ENCODE results near the gene LHPP. TPM values are rescaled to one million over a fixed set of nuclear protein-coding genes. Genes with fewer than 3 reads are reported as not detected.

The LHPP gene
- total and polyA plus RNA-seq, 2 experiments from 2014 or later: 27.4 to 40.2 TPM

DNA sequence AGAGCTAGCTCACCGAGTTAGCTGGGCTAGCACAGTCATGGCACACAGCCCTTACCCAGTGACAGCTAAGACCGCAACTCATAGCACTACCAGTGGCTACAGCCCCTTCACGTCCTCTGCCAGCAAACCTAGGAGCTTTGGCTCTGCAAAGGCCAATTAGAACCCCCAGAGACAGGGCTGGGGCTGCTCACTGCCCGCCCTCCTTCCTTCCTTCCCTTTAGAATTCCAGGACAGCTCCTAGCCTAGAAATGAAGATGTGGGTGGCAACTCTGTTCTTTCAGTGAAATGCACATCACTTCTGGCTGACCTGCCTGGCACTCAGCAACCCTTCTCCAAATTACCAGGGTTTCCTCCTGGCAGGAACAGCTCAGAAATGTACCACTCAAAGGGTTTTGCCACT lies 182.6 kb downstream of the LHPP start:
- Histone ChIP-seq H3K27ac (ENCODE audit: low read depth) (no peak overlapping the region), H3K79me2 (replicated peaks; ENCODE audit: insufficient read depth) (no peaks in the 10 kb centered on the region), H3K4me3 (no peak overlapping the region), H3K4me1 (ENCODE audit: insufficient read depth) (no peaks in the 10 kb centered on the region), H3K4me2 (no peak overlapping the region), H3K36me3 (ENCODE audit: insufficient read depth) (no peaks in the 10 kb centered on the region), H3F3A (replicated peaks; ENCODE audit: low read depth) (no peaks in the 10 kb centered on the region), H3K9me2 (ENCODE audit: insufficient read depth) (no peaks in the 10 kb centered on the region), H4K20me1 (replicated peaks; ENCODE audit: insufficient read depth) (no peaks in the 10 kb centered on the region), H2AFZ (no peak overlapping the region), H3K27me3 (ENCODE audit: insufficient read depth) (no peaks in the 10 kb centered on the region)
- Mint-ChIP-seq H3K9me3 (no peaks in the 10 kb centered on the region; the same call in 2 of the 3 replicates), H3K27me3 (ENCODE audit: insufficient read depth, low read depth, poor library complexity) (peaks cover 5% of the 10 kb centered on the region), H3K27ac (peak overlapping the region; percentile 57; the same call in 1 of the 2 replicates), H3K36me3 (ENCODE audit: low read depth) (no peaks in the 10 kb centered on the region; the same call in 2 of the 3 replicates), H3K4me3 (no peak overlapping the region), H3K4me1 (peaks cover 19% of the 10 kb centered on the region)
- DNase-seq (ENCODE audit: low spot score) (no peak), ATAC-seq (no peak)
- TF ChIP-seq ETS1 (IDR thresholded peaks at IDR 0.05) (no peak), ZNF331 (CRISPR knock-in tag; IDR thresholded peaks at IDR 0.05; ENCODE audit: low read depth) (no peak), ZNF114 (CRISPR knock-in tag; IDR thresholded peaks at IDR 0.05) (no peak), STAT1 (IDR thresholded peaks at IDR 0.05; ENCODE audit: unreplicated experiment) (no peak), NANOG (IDR thresholded peaks at IDR 0.05; ENCODE audit: borderline replicate concordance) (no peak), REST (IDR thresholded peaks at IDR 0.05; ENCODE audit: unreplicated experiment) (no peak), EZH2phosphoT487 (IDR thresholded peaks at IDR 0.05; ENCODE audit: unreplicated experiment) (no peak), EZH2 (IDR thresholded peaks at IDR 0.05; ENCODE audit: low read depth, unreplicated experiment) (no peak), POLR2AphosphoS5 (IDR thresholded peaks at IDR 0.05; ENCODE audit: low read depth) (no peak), CREB1 (CRISPR knock-in tag; IDR thresholded peaks at IDR 0.05; ENCODE audit: low read depth) (no peak), JUNB (IDR thresholded peaks at IDR 0.05; ENCODE audit: unreplicated experiment) (no peak)
- TF ChIP-seq, protein P1, sequence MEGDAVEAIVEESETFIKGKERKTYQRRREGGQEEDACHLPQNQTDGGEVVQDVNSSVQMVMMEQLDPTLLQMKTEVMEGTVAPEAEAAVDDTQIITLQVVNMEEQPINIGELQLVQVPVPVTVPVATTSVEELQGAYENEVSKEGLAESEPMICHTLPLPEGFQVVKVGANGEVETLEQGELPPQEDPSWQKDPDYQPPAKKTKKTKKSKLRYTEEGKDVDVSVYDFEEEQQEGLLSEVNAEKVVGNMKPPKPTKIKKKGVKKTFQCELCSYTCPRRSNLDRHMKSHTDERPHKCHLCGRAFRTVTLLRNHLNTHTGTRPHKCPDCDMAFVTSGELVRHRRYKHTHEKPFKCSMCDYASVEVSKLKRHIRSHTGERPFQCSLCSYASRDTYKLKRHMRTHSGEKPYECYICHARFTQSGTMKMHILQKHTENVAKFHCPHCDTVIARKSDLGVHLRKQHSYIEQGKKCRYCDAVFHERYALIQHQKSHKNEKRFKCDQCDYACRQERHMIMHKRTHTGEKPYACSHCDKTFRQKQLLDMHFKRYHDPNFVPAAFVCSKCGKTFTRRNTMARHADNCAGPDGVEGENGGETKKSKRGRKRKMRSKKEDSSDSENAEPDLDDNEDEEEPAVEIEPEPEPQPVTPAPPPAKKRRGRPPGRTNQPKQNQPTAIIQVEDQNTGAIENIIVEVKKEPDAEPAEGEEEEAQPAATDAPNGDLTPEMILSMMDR (conservative IDR thresholded peaks at IDR 0.05; ENCODE audit: low read depth in 2 of 2): no peak
- TF ChIP-seq, protein P2, sequence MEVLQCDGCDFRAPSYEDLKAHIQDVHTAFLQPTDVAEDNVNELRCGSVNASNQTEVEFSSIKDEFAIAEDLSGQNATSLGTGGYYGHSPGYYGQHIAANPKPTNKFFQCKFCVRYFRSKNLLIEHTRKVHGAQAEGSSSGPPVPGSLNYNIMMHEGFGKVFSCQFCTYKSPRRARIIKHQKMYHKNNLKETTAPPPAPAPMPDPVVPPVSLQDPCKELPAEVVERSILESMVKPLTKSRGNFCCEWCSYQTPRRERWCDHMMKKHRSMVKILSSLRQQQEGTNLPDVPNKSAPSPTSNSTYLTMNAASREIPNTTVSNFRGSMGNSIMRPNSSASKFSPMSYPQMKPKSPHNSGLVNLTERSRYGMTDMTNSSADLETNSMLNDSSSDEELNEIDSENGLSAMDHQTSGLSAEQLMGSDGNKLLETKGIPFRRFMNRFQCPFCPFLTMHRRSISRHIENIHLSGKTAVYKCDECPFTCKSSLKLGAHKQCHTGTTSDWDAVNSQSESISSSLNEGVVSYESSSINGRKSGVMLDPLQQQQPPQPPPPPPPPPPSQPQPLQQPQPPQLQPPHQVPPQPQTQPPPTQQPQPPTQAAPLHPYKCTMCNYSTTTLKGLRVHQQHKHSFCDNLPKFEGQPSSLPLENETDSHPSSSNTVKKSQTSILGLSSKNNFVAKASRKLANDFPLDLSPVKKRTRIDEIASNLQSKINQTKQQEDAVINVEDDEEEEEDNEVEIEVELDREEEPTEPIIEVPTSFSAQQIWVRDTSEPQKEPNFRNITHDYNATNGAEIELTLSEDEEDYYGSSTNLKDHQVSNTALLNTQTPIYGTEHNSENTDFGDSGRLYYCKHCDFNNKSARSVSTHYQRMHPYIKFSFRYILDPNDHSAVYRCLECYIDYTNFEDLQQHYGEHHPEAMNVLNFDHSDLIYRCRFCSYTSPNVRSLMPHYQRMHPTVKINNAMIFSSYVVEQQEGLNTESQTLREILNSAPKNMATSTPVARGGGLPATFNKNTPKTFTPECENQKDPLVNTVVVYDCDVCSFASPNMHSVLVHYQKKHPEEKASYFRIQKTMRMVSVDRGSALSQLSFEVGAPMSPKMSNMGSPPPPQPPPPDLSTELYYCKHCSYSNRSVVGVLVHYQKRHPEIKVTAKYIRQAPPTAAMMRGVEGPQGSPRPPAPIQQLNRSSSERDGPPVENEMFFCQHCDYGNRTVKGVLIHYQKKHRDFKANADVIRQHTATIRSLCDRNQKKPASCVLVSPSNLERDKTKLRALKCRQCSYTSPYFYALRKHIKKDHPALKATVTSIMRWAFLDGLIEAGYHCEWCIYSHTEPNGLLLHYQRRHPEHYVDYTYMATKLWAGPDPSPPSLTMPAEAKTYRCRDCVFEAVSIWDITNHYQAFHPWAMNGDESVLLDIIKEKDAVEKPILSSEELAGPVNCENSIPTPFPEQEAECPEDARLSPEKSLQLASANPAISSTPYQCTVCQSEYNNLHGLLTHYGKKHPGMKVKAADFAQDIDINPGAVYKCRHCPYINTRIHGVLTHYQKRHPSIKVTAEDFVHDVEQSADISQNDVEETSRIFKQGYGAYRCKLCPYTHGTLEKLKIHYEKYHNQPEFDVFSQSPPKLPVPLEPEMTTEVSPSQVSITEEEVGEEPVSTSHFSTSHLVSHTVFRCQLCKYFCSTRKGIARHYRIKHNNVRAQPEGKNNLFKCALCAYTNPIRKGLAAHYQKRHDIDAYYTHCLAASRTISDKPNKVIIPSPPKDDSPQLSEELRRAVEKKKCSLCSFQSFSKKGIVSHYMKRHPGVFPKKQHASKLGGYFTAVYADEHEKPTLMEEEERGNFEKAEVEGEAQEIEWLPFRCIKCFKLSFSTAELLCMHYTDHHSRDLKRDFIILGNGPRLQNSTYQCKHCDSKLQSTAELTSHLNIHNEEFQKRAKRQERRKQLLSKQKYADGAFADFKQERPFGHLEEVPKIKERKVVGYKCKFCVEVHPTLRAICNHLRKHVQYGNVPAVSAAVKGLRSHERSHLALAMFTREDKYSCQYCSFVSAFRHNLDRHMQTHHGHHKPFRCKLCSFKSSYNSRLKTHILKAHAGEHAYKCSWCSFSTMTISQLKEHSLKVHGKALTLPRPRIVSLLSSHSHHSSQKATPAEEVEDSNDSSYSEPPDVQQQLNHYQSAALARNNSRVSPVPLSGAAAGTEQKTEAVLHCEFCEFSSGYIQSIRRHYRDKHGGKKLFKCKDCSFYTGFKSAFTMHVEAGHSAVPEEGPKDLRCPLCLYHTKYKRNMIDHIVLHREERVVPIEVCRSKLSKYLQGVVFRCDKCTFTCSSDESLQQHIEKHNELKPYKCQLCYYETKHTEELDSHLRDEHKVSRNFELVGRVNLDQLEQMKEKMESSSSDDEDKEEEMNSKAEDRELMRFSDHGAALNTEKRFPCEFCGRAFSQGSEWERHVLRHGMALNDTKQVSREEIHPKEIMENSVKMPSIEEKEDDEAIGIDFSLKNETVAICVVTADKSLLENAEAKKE (CRISPR knock-in tag; IDR thresholded peaks at IDR 0.05): no peak

Measured in GM23338 (cell line).